Activated B cell treated with CpG ODN at 0.5 μM for 24 hours (primary cell): ENCODE data around the gene MAP3K2. TPM values are rescaled to one million over a fixed set of nuclear protein-coding genes. Genes with fewer than 3 reads are reported as not detected.
A peak's percentile ranks its signal among the peaks of the same experiment; 100 is the strongest.

ENCODE experiments used
- ATAC-seq: fragments of 200-7000 bp; cut with Tn5 transposase; one replicate; pipeline ENCODE4 v1.10.0; 2021; ENCODE audit warnings: low read depth, mild to moderate bottlenecking, moderate library complexity
- CTCF ChIA-PET: fragments of 350-600 bp; sonication (Branson Sonifier 250); formaldehyde crosslinking; loops from one replicate; lab custom pipeline; 2021; ENCODE audit warnings: antibody characterized with exemption; lab: Charles Lee
- POLR2A ChIA-PET: fragments of 350-600 bp; sonication (Branson Sonifier 250); formaldehyde crosslinking; loops from one replicate; lab custom pipeline; 2021; ENCODE audit warnings: antibody characterized with exemption; lab: Charles Lee
- DNase-seq: peaks from one replicate; pipeline ENCODE4 v3.0.0; 2022
- H3K27ac Mint-ChIP-seq: one replicate; pipeline ENCODE4 v1.8.0; 2020; ENCODE audit warnings: mixed read lengths
- H3K27me3 Mint-ChIP-seq: one replicate; pipeline ENCODE4 v1.8.0; 2021; ENCODE audit warnings: mixed read lengths
- H3K36me3 Mint-ChIP-seq: one replicate; pipeline ENCODE4 v1.8.0; 2021; ENCODE audit warnings: low read depth, mixed read lengths
- H3K4me1 Mint-ChIP-seq: one replicate; pipeline ENCODE4 v1.8.0; 2021; ENCODE audit warnings: mixed read lengths
- H3K4me3 Mint-ChIP-seq: one replicate; pipeline ENCODE4 v1.8.0; 2020; ENCODE audit warnings: mild to moderate bottlenecking, mixed read lengths
- H3K9me3 Mint-ChIP-seq: one replicate; pipeline ENCODE4 v1.8.0; 2020; ENCODE audit warnings: mixed read lengths
- CTCF ChIP-seq: fragments of 200-600 bp; IDR thresholded peaks from one replicate; pipeline ENCODE4 v1.8.0; 2022; ENCODE audit warnings: antibody characterized with exemption, mild to moderate bottlenecking
- intact Hi-C: fragments of 100-400 bp; cut with micrococcal nuclease; formaldehyde crosslinking; loops from one replicate; pipeline ENCODE4 v1.15.1; 2024
- total RNA-seq: library from RNA; stranded (reverse); gene quantifications from 2 replicates; pipeline ENCODE4 v1.2.3, GENCODE V29; 2022

The MAP3K2 gene
- total RNA-seq, 1 donor from 2014 or later: 77.7 TPM

- Mint-ChIP-seq H3K4me3 (peak overlapping the region; percentile 80), H3K27ac (no peak overlapping the region), H3K9me3 (no peaks in the 10 kb centered on the region), H3K36me3 (no peaks in the 10 kb centered on the region), H3K27me3 (peaks cover 1% of the 10 kb centered on the region), H3K4me1 (peaks cover 16% of the 10 kb centered on the region)
- ChIA-PET CTCF (interaction anchor here (2.7 kb wide), 1 partner anchor 56 kb away, joined by 10 read pairs; no protein-coding TSS in a partner anchor), POLR2A (interaction anchor here (0.6 to 1.5 kb wide), 2 partner anchors 25 to 34 kb away, joined by 4 to 8 read pairs; partner anchors contain the start of gene MAP3K2)
- ATAC-seq: peak; percentile 88
- TF ChIP-seq CTCF: no peak
- DNase-seq: peak; percentile 43
- intact Hi-C loops: loop anchor here (1.0 to 2.0 kb wide), 2 partner anchors 14 to 36 kb away; partner anchors contain the start of gene MAP3K2
These were observed 35.0 kb upstream of the MAP3K2 start for GRCh38 chr2:127422559-127423477.

- ATAC-seq (no peak), DNase-seq (no peak)
- intact Hi-C loops: loop anchor here (2.0 kb wide), 1 partner anchor 13 kb away; no protein-coding TSS in a partner anchor
- H3K9me3 Mint-ChIP-seq: no peaks in the 10 kb centered on the region
- H3K4me1 Mint-ChIP-seq: peaks cover 22% of the 10 kb centered on the region
- ChIA-PET POLR2A (interaction anchor here (0.6 to 1.5 kb wide), 2 partner anchors 33 kb away, joined by 3 to 8 read pairs; partner anchors contain the start of gene MAP3K2), CTCF (no interaction called here)
- no peaks in the 10 kb centered on the region for H3K36me3 Mint-ChIP-seq
- TF ChIP-seq CTCF: no peak
- H3K27me3 Mint-ChIP-seq: peaks cover 1% of the 10 kb centered on the region
- H3K4me3 Mint-ChIP-seq: peak overlapping the region; percentile 68
- no peak overlapping the region for H3K27ac Mint-ChIP-seq
These were observed 34.2 kb upstream of the MAP3K2 start for GRCh38 chr2:127421871-127422558.

GRCh38 chr2:127421116-127421800 is 33.5 kb upstream of the MAP3K2 start:
- no peak for ATAC-seq
- no peaks in the 10 kb centered on the region for H3K36me3 Mint-ChIP-seq
- peaks cover 1% of the 10 kb centered on the region for H3K27me3 Mint-ChIP-seq
- ChIA-PET POLR2A (interaction anchor here (0.6 kb wide), 1 partner anchor 33 kb away, joined by 3 read pairs; no protein-coding TSS in a partner anchor), CTCF (no interaction called here)
- peaks cover 29% of the 10 kb centered on the region for H3K4me1 Mint-ChIP-seq
- no peak overlapping the region for H3K4me3 Mint-ChIP-seq
- no peak for DNase-seq
- H3K27ac Mint-ChIP-seq: no peak overlapping the region
- H3K9me3 Mint-ChIP-seq: no peaks in the 10 kb centered on the region
- TF ChIP-seq CTCF: no peak
- intact Hi-C loops: no loop called here

GRCh38 chr2:127420039-127420864 is 32.5 kb upstream of the MAP3K2 start:
- no peaks in the 10 kb centered on the region for H3K36me3 Mint-ChIP-seq
- CTCF ChIA-PET: interaction anchor here (0.8 to 1.1 kb wide), 2 partner anchors 34 to 64 kb away, joined by 3 to 4 read pairs; no protein-coding TSS in a partner anchor
- no peak overlapping the region for H3K27ac Mint-ChIP-seq
- H3K4me1 Mint-ChIP-seq: peaks cover 33% of the 10 kb centered on the region
- POLR2A ChIA-PET: no interaction called here
- H3K9me3 Mint-ChIP-seq: no peaks in the 10 kb centered on the region
- DNase-seq (no peak), ATAC-seq (no peak)
- no peak overlapping the region for H3K4me3 Mint-ChIP-seq
- H3K27me3 Mint-ChIP-seq: peaks cover 1% of the 10 kb centered on the region
- intact Hi-C loops: no loop called here
- TF ChIP-seq CTCF: no peak
